ENCODE measurements around the gene EDIL3. TPM values are rescaled to one million over a fixed set of nuclear protein-coding genes. Genes with fewer than 3 reads are reported as not detected.

Gene EDIL3
- total RNA-seq, 1 donor from 2014 or later: 23.6 TPM

DNA sequence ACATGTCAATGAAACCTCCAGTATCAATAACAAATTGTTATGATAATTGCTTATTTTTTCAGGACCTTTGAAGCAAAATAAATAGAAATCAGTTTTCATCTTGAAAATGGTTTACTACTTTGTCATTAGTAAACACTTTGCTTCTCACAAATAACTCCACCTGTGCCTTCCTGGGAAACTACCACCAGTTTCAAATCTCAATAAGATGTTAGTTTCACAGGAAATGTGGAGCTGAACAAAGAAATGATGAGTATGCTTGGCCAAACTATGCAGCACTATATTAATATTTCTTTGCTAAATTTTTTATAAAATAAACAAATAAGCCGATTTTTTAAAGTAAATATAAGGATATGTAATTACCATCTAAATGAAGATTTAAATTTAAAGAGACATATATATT, 442.5 kb downstream of the EDIL3 start:
- DNase-seq (ENCODE audit: low spot score): no peak
- intact Hi-C loops (cut with DNase I): no loop called here

DNA sequence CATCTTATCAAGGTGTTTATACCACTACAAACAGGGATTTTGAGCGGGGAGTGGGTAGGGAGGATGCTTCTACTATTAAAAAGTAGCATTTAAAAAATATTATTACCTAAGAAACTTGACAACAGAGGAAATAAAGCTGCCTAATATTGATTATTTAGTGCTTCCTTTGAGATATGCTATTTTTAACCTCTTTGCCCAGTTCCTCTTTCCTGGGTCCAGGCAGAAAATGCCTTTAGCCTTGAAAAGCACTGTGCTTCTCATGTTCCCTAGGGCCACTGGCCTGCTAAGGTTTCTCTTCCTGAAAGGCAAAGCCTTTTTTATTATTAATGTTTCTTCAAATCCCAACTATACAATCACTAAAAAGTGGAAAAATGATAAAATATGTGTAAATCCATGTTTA, 446.8 kb downstream of the EDIL3 start:
- intact Hi-C loops (cut with DNase I): no loop called here
- no peak for DNase-seq (ENCODE audit: low spot score)

DNA sequence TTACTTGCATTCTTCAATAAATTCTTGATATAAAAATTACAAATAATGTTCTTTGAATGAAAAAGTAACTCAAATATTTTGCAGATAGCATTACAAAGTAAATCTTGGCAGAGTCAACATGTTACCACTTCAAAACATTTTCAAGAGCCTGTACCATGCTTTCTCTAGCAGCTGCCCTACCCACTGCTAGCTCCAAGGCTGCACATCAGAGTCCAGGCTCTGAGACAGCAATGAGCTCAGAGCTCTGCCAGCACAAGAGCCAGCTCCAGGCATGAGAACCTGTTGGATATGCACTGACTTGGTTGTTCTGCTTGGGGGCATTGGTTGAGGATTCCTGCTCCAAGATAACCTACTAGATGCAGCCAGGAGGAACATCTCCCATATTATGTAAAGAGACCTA, 452.7 kb downstream of the EDIL3 start:
- DNase-seq (ENCODE audit: low spot score): no peak
- intact Hi-C loops (cut with DNase I): no loop called here

- intact Hi-C loops (cut with DNase I): loop anchor here (10.0 kb wide), 1 partner anchor 202 kb away; the partner anchor contains the start of gene HAPLN1
- DNase-seq (ENCODE audit: low spot score): no peak
Observed at GRCh38 chr5:83927140-83927733, 457.4 kb downstream of the EDIL3 start.

GRCh38 chr5:83925955-83926337, 458.7 kb downstream of the EDIL3 start:
- intact Hi-C loops (cut with DNase I): loop anchor here (10.0 kb wide), 1 partner anchor 201 kb away; the partner anchor contains the start of gene HAPLN1
- no peak for DNase-seq (ENCODE audit: low spot score)

GRCh38 chr5:83925321-83925954, 459.2 kb downstream of the EDIL3 start:
- DNase-seq (ENCODE audit: low spot score): no peak
- intact Hi-C loops (cut with DNase I): loop anchor here (10.0 kb wide), 1 partner anchor 201 kb away; the partner anchor contains the start of gene HAPLN1

GRCh38 chr5:83924891-83925290, 459.8 kb downstream of the EDIL3 start:
- intact Hi-C loops (cut with DNase I): loop anchor here (10.0 kb wide), 1 partner anchor 200 kb away; the partner anchor contains the start of gene HAPLN1
- no peak for DNase-seq (ENCODE audit: low spot score)

- intact Hi-C loops (cut with DNase I): loop anchor here (10.0 kb wide), 1 partner anchor 199 kb away; the partner anchor contains the start of gene HAPLN1
- no peak for DNase-seq (ENCODE audit: low spot score)
Observed at GRCh38 chr5:83924171-83924570, 460.5 kb downstream of the EDIL3 start.

- intact Hi-C loops (cut with DNase I): loop anchor here (10.0 kb wide), 1 partner anchor 198 kb away; the partner anchor contains the start of gene HAPLN1
Observed at GRCh38 chr5:83922699-83923098, 462.0 kb downstream of the EDIL3 start.

DNA sequence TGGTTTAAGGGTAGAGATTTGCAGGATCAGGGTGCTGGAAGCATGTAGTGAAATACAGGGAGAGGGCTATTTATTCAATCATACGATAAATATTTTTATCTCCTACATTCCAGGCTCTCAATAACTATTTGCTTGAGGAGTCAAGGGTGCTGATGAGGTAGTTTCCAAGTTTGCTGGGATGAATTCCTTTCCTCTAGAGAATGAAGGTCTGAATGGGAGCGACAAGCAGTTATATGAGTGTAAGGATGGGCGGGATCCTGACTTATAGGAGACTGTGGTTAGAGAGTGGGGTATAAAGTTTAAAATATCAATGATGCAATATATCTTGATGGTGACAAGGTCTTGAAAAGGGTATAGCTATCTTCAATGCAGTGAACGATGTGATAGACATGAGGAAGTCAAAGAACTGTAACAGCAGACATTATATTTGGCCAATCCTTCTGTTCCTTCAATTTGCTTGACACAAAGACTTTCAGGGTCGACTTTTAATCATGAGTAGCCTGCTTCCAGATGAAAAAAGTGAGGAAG, 462.9 kb downstream of the EDIL3 start:
- no peak for DNase-seq (ENCODE audit: low spot score)
- intact Hi-C loops (cut with DNase I): loop anchor here (10.0 kb wide), 1 partner anchor 197 kb away; the partner anchor contains the start of gene HAPLN1

More at GRCh38 chr5:83922699-83923098, 462.0 kb downstream of the EDIL3 start:
- no peak for DNase-seq (ENCODE audit: low spot score)

DNA sequence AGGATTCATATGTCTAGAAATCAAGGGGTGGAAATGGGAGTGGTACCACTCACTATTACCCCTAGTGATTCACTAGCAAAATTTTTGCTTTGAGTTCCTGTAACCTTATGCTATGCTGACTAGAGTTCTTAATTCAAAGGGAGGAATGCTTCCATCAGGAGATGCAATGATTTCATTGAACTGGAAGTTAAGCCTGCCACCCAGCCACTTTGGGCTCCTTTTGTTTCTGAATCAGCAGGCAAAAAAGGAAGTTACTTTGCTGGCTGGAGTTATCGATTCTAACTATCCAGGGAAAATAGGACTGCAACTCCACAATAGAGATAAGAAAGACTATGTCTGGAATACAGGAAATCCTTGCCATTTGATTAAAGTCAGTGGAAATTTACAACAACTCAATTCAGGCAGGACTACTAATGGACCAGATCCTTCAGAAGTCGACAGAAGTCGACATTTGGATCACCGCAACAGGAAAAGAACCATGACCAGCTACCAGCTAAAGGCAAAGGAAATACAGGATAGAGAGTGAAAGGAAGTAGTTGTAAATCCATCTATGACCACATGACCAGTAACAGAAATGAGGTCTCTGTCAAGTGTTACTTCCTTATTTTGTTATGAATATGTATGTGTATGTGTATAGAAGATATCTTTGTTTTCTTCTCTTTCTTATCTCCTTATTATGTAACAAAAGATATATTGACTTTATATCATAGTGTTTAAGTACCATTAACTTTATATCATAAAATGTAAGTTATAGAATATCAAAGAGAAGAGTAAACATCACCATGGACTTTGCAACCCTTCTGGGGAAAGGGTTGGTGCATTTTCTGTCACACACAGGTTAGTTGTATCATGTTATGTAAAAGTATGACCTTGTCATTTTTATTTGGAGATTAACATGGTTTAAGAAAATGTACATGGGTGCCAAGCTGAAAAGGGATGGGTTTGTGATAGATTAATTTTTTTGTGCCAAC, 465.3 kb downstream of the EDIL3 start:
- no peak for DNase-seq (ENCODE audit: low spot score)
- intact Hi-C loops (cut with DNase I): loop anchor here (10.0 kb wide), 1 partner anchor 195 kb away; the partner anchor contains the start of gene HAPLN1

- intact Hi-C loops (cut with DNase I): no loop called here
- DNase-seq (ENCODE audit: low spot score): no peak
Observed at GRCh38 chr5:83917261-83917908, 467.3 kb downstream of the EDIL3 start.

GRCh38 chr5:83914662-83915418, 469.8 kb downstream of the EDIL3 start:
- intact Hi-C loops (cut with DNase I): no loop called here
- no peak for DNase-seq (ENCODE audit: low spot score)

DNA sequence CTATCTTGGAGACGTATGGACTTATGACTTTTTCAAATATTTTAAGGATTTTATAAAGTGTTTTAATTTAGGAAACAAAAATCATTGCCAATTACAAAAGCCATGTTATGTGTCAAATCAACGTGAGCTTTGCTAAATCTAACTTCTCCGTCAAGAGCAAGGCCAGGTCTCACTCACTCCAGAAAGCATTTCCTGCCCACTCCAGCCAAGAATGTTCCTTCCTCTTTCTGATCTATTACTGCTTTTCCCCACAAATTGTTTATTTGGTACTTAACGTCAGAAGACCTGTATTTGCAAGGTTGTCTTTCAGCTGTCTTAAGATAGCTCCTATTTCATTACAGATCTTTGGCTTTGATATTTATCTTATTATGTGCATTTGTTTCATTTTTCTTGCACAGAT, 470.5 kb downstream of the EDIL3 start:
- DNase-seq (ENCODE audit: low spot score): no peak
- intact Hi-C loops (cut with DNase I): no loop called here

DNA sequence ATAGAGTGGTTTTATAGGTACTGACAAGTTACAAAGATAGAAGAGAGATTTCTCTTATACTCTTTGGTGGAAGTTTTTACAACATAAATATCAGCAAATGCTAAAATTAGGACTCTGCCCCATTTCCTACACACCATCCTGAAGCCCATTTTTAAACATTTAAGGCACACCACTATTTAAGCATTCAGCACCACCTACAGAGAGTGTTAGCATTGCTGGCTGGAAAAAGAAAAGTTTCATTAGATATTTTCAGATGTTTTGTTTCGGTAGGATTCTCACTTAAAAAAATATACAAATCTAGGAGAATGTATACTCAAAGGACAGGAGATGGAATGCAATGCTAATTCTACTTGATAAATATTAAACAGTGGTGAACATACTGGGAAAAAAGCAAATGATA, 471.1 kb downstream of the EDIL3 start:
- intact Hi-C loops (cut with DNase I): no loop called here
- DNase-seq (ENCODE audit: low spot score): no peak

DNA sequence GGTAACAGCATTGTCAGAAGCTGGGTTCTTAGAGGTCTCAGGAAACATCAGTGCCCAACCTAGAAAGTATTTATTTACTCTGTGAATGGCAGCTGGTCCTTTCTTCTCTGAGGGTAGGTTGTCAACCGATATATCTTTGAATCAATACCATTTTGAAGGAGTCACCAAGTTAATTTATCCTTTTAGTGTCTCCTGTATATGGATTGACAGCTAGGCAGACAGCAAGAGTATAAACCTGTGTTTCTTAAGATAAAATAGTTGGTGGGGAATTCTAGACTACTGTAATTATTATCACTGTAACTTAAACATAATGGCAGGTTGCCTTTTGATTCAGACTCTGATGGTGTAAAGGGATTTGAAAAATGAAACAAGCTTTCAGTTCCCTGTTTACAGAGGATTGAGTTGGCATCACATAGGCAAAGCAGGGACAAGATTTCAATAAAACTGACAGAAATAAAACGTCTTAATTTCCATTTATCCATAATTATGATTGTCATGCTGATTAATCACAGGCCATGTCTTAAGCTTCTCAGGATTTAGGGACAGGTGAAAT, 473.2 kb downstream of the EDIL3 start:
- DNase-seq (ENCODE audit: low spot score): no peak
- intact Hi-C loops (cut with DNase I): no loop called here

DNA sequence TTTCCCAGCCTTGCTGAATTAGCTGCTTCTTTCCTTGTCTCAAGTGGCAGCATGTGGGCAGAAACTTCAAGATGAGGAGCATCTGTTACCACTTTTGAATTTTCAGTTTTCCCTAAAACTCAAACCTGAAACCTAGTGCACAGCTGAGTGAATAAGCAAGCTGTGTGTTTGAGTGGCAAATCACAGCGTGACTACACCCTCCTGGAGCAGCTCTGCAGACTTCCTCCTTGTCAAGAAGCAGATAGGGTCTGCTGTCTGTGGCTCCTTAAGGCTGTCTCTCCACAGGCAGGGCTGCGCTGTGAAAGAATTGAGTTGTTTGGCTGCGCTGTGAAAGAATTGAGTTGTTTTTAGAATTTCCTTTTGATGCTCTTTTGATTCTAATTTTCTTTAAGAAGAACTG, 484.4 kb downstream of the EDIL3 start:
- DNase-seq (ENCODE audit: low spot score): no peak
- intact Hi-C loops (cut with DNase I): no loop called here

- DNase-seq (ENCODE audit: low spot score): no peak
- intact Hi-C loops (cut with DNase I): no loop called here
Observed at GRCh38 chr5:83899326-83899970, 485.2 kb downstream of the EDIL3 start.
